Raji (cell line): ENCODE data around the gene MAPK8.

Experiments
- POLR2A ChIP-seq: IDR thresholded peaks from 2 replicates; pipeline ENCODE4 v1.6.1; 2011; ENCODE audit warnings: low read depth, low read length, control low read depth; ENCODE audit not compliant: insufficient read depth

The MAPK8 gene

GRCh38 chr10:48357631-48358030 lies 51.2 kb downstream of the MAPK8 start:
- no peak for TF ChIP-seq POLR2A

GRCh38 chr10:48358162-48358561 lies 51.7 kb downstream of the MAPK8 start:
- TF ChIP-seq POLR2A, result no peak

GRCh38 chr10:48358838-48359237 lies 52.4 kb downstream of the MAPK8 start:
- no peak for TF ChIP-seq POLR2A

GRCh38 chr10:48361176-48361575 lies 54.7 kb downstream of the MAPK8 start:
- no peak for TF ChIP-seq POLR2A

- TF ChIP-seq POLR2A, result no peak
Measured at GRCh38 chr10:48363617-48364355, 57.3 kb downstream of the MAPK8 start.

GRCh38 chr10:48364659-48365405 lies 58.4 kb downstream of the MAPK8 start:
- TF ChIP-seq POLR2A, result no peak

- no peak for TF ChIP-seq POLR2A
Measured at GRCh38 chr10:48365668-48366067, 59.2 kb downstream of the MAPK8 start.

- no peak for TF ChIP-seq POLR2A
Measured at GRCh38 chr10:48366261-48366660, 59.8 kb downstream of the MAPK8 start.

- TF ChIP-seq POLR2A, result no peak
Measured at GRCh38 chr10:48369501-48369900, 63.0 kb downstream of the MAPK8 start.

GRCh38 chr10:48377751-48378530 lies 71.5 kb downstream of the MAPK8 start:
- TF ChIP-seq POLR2A, result no peak

- TF ChIP-seq POLR2A, result no peak
Measured at GRCh38 chr10:48378675-48379074, 72.2 kb downstream of the MAPK8 start.

- TF ChIP-seq POLR2A, result no peak
Measured at GRCh38 chr10:48381971-48382370, 75.5 kb downstream of the MAPK8 start.

GRCh38 chr10:48382982-48383381 lies 76.5 kb downstream of the MAPK8 start:
- no peak for TF ChIP-seq POLR2A

- TF ChIP-seq POLR2A, result no peak
Measured at GRCh38 chr10:48383393-48383792, 76.9 kb downstream of the MAPK8 start.

- TF ChIP-seq POLR2A, result no peak
Measured at GRCh38 chr10:48384699-48384982, 78.2 kb downstream of the MAPK8 start.

GRCh38 chr10:48389272-48389671 lies 82.8 kb downstream of the MAPK8 start:
- no peak for TF ChIP-seq POLR2A
